ENCODE measurements around the gene DISC1.

GRCh38 chr1:231611851-231612250, 14.7 kb upstream of the DISC1 start:
- TF ChIP-seq CTCF (conservative IDR thresholded peaks at IDR 0.05) (no peak), ZFX (IDR thresholded peaks at IDR 0.05) (no peak)
